ENCODE results near the gene FOXP1. TPM values are rescaled to one million over a fixed set of nuclear protein-coding genes. Genes with fewer than 3 reads are reported as not detected.

The FOXP1 gene
- total and polyA plus RNA-seq, 2 of the 13 experiments (the other 11 are each of a cell fraction or from before 2014, with no cell fraction given) = 40.4 to 59.0 TPM

- TF ChIP-seq HOMEZ (CRISPR knock-in tag; IDR thresholded peaks at IDR 0.05; ENCODE audit: low read depth) = no peak
- TF ChIP-seq ARID5B (CRISPR knock-in tag; IDR thresholded peaks at IDR 0.05) = no peak
- no peak for TF ChIP-seq SETDB1 (CRISPR knock-in tag; IDR thresholded peaks at IDR 0.05; ENCODE audit: borderline replicate concordance)
- TF ChIP-seq FOXA1 (IDR thresholded peaks at IDR 0.05) = no peak
- no peak for TF ChIP-seq FOXA1 (CRISPR knock-in tag; IDR thresholded peaks at IDR 0.05)
- no peak for TF ChIP-seq ZNF24 (IDR thresholded peaks at IDR 0.05)
- TF ChIP-seq ZNF30 (CRISPR knock-in tag; IDR thresholded peaks at IDR 0.05) = no peak; the same call in 1 of the 2 replicates
- no peak for TF ChIP-seq ZNF512 (CRISPR knock-in tag; IDR thresholded peaks at IDR 0.05)
- no peak for TF ChIP-seq ZBTB3 (CRISPR knock-in tag; IDR thresholded peaks at IDR 0.05; ENCODE audit: borderline replicate concordance, low read depth)
- no peak for TF ChIP-seq SNAI1 (CRISPR knock-in tag; IDR thresholded peaks at IDR 0.05; ENCODE audit: borderline replicate concordance)
- no peak for TF ChIP-seq ZSCAN31 (CRISPR knock-in tag; IDR thresholded peaks at IDR 0.05; ENCODE audit: low read depth)
- no peak for TF ChIP-seq ZNF577 (CRISPR knock-in tag; IDR thresholded peaks at IDR 0.05; ENCODE audit: borderline replicate concordance, low read depth)
- peak; percentile 48 for TF ChIP-seq POLR2AphosphoS5 (IDR thresholded peaks at IDR 0.05; ENCODE audit: low read depth, low read length)
- TF ChIP-seq JDP2 (CRISPR knock-in tag; IDR thresholded peaks at IDR 0.05; ENCODE audit: borderline replicate concordance) = no peak; the same call in 1 of the 2 replicates
- no peak for TF ChIP-seq ZNF235 (CRISPR knock-in tag; IDR thresholded peaks at IDR 0.05; ENCODE audit: borderline replicate concordance)
- TF ChIP-seq ZNF672 (CRISPR knock-in tag; IDR thresholded peaks at IDR 0.05) = 0 out of 2 replicates have a peak, but pooled peaks have one; percentile 34
- no peak for TF ChIP-seq MTF2 (CRISPR knock-in tag; IDR thresholded peaks at IDR 0.05; ENCODE audit: borderline replicate concordance)
- TF ChIP-seq HOXA9 (CRISPR knock-in tag; IDR thresholded peaks at IDR 0.05; ENCODE audit: borderline replicate concordance) = peak; percentile 80
- peak; percentile 16 to 17; a peak in 2 of 4 replicates for TF ChIP-seq POLR2A (IDR thresholded peaks at IDR 0.05; ENCODE audit: insufficient read depth in 1 of 2, low read depth in 2 of 2, low read length in 2 of 2)
- TF ChIP-seq TCF7 (IDR thresholded peaks at IDR 0.05; ENCODE audit: low read depth) = no peak; the same call in 1 of the 2 replicates
- TF ChIP-seq SP1 (IDR thresholded peaks at IDR 0.05) = no peak
- TF ChIP-seq SP1 (CRISPR knock-in tag; IDR thresholded peaks at IDR 0.05) = no peak
- 0 out of 2 replicates have a peak, but pooled peaks have one; percentile 13 for TF ChIP-seq E2F5 (CRISPR knock-in tag; conservative IDR thresholded peaks at IDR 0.05)
Measured at GRCh38 chr3:71582036-71582611, 1.4 kb downstream of the FOXP1 start (continued).
